SJCRH30 (cell line): ENCODE measurements around the gene LRRC75B. TPM values are rescaled to one million over a fixed set of nuclear protein-coding genes. Genes with fewer than 3 reads are reported as not detected.
A peak's percentile ranks its signal among the peaks of the same experiment; 100 is the strongest.
"Not testable (repeated sequence)": the region's sequence is repeated elsewhere in the genome, so short reads cannot be mapped to it uniquely, and the experiment has no call there.

Experiments
- DNase-seq, 2 experiments: peaks; one replicate each; pipeline ENCODE4 v3.0.0-alpha.2; 2015 to 2020
- H3K27ac ChIP-seq: fragments of 250-450 bp; sonication (Bioruptor Pico); 2 replicates; pipeline ENCODE4 v1.5.1; 2020; ENCODE audit warnings: mild to moderate bottlenecking, moderate library complexity
- H3K27me3 ChIP-seq: fragments of 250-450 bp; sonication (Bioruptor Pico); 2 replicates; pipeline ENCODE4 v1.5.1; 2020; ENCODE audit warnings: mild to moderate bottlenecking, moderate library complexity
- H3K36me3 ChIP-seq: fragments of 250-450 bp; sonication (Bioruptor Pico); 2 replicates; pipeline ENCODE4 v1.5.1; 2020; ENCODE audit warnings: mild to moderate bottlenecking, moderate library complexity
- H3K4me1 ChIP-seq: fragments of 250-450 bp; sonication (Bioruptor Pico); 2 replicates; pipeline ENCODE4 v1.5.1; 2020; ENCODE audit warnings: mild to moderate bottlenecking, moderate library complexity
- H3K4me3 ChIP-seq: fragments of 250-450 bp; sonication (Bioruptor Pico); 2 replicates; pipeline ENCODE4 v1.5.1; 2020; ENCODE audit warnings: mild to moderate bottlenecking, moderate library complexity
- H3K9me3 ChIP-seq: fragments of 250-450 bp; sonication (Bioruptor Pico); replicated peaks from 2 replicates; pipeline ENCODE4 v1.5.1; 2020; ENCODE audit warnings: mild to moderate bottlenecking, moderate library complexity
- total RNA-seq: library from RNA; depleted of rRNA; stranded (reverse); fragments of >200 nt; shearing (Covaris generic); gene quantifications from 2 replicates; pipeline ENCODE4 v1.2.3, GENCODE V29; 2014

The LRRC75B gene
- total RNA-seq, 1 experiment from 2014 or later = 0.95 TPM

DNA sequence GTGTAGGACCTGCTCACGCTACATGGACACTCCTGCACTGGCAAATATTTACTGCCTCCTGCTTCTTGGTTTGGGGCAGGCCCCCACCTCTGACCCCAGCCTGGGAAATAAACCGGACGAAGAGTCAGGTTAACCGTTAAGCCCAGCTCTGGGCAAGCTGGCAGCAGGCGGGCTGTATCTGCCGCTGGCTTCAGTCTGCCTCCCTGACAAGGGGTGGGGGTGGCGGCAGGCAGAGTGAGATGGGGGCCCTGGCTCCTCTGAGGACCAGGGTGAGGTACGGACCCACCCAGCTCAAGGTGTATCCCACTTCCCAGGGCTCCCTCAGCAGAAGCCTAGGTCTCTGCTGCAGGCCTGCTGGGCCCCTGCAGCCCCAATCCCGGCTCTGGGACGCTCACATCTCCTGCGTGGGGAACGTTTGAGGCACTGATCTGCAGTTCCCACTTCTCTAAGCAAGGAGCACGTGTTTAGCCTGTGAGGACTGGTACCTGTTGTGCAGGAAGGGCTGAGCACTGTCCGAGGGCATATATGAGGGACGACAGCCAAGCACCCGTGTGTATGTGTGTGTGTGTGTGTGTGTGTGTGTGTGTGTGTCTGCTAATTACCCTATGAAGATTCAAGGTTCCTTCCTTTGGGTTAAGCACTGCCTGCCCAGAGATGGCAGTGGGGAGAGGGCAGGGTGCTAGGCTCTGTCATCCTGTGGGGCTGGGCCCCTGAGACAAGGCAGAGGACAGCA lies 1.1 kb upstream of the LRRC75B start:
- DNase-seq = no peak
- no peak overlapping the region for H3K27ac ChIP-seq
- no peaks in the 10 kb centered on the region for H3K36me3 ChIP-seq
- peaks cover 7% of the 10 kb centered on the region for H3K4me1 ChIP-seq
- H3K9me3 ChIP-seq = no peaks in the 10 kb centered on the region
- no peaks in the 10 kb centered on the region for H3K27me3 ChIP-seq
- H3K4me3 ChIP-seq = no peak overlapping the region

DNA sequence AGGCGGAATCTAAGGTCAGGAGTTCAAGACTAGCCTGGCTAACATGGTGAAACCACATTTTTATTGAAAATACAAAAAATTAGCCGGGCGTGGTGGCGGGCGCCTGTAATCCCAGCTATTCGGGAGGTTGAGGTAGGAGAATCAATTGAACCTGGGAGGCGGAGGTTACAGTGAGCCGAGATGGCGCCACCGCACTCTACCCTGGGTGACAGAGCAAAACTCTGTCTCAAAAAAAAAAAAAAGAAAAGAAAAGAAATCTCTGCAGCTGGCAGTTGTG lies 624 bp upstream of the LRRC75B start:
- not testable (repeated sequence) for H3K4me1 ChIP-seq, H3K27ac ChIP-seq, H3K9me3 ChIP-seq, H3K4me3 ChIP-seq, DNase-seq, H3K27me3 ChIP-seq, H3K36me3 ChIP-seq

DNA sequence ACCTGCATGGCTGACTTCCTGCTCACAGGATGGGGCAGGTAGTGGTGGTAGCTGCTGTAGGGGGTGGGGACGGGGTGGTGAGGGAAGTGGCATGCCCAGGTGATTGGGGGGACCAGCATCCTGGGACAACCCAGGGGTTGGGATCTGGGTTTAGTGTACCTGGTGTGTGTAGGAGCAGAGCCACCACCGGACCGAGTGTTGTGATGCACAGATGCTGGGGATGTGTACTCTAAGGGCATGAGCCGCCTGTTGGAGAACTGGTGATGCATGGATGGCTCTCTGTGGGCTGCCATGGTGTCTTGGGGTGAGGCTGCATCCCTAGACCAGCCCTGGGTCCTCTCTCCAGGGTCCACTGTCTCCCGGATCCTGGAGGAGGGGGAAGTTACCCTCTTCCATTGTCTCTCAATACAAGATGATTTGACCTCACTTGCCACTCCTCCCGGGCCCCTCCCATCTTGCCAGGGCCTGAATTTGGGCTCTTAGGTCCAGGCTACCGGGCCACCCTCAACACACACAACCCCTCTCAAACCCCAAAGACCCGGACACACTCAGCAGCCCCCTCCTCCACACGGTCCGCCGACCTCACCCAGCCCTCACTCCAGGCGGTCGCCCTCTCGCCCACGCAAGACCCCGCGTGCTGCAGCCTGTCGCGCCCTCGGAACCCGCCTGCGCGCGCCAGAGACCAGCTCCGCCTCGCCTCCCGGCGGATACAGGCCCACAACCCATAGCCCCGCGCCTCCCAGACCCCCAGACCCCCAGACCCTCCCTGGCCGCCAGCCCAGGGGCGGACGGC lies 619 bp downstream of the LRRC75B start:
- Histone ChIP-seq H3K4me3 (no peak overlapping the region), H3K36me3 (no peaks in the 10 kb centered on the region), H3K27me3 (no peaks in the 10 kb centered on the region), H3K4me1 (peaks cover 17% of the 10 kb centered on the region), H3K9me3 (no peaks in the 10 kb centered on the region), H3K27ac (no peak overlapping the region)
- DNase-seq = no peak

DNA sequence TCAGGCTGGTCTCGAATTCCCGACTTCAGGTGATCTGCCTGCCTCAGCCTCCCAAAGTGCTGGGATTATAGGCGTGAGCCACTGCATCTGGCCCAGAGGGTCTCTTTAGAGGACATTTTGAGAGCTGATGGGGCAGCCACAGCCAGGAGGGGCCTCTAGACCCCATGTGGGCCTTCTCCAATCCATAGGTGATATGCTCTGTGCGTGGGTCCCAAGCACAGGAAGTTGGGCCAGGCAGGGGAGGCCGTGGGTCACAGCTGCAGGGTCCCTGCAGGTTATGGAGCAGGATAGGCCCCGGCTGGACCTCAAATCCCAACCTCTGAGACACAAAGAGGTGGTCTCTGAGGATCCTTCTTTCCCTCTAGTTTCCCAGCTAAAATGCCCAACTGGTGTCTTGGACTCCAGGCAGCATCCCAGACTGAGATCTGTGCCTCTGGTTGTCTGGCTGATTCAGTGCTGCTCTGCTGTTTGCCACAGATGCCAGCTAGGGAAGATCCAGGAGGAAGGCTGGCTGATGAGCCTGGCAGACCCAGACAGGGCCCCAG lies 1.5 kb downstream of the LRRC75B start:
- no peak overlapping the region for H3K4me3 ChIP-seq
- no peaks in the 10 kb centered on the region for H3K27me3 ChIP-seq

DNA sequence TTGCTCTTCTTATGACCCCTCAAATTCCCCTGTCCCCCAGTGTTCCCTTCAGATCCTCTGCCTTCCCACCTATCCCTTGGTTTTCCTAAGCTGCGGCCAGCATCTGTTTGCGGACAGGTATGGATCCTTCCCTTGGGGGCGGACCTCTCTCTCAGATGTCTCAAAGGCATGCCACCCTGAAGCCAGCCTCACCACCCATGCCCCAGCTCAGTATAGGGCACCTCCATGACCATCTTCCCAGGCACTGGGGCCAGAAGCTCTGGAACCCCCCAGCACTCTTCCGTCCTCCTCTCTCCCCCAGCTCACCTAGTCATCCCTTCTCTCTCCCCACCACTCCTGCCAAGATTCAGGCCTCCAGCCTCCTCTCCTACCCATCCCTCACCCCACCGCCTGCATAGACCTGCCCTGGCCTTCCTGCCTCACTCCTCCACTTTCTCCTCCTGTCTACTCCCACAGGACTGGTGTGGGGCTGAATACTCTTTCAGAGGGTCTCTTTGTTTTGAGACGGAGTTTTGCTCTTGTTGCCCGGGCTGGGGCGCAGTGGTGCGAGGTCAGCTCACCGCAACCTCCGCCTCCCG lies 2.2 kb downstream of the LRRC75B start:
- no peak overlapping the region for H3K27ac ChIP-seq
- H3K4me1 ChIP-seq = peaks cover 17% of the 10 kb centered on the region
- no peaks in the 10 kb centered on the region for H3K36me3 ChIP-seq
- H3K4me3 ChIP-seq = no peak overlapping the region
- H3K9me3 ChIP-seq = no peaks in the 10 kb centered on the region
- no peaks in the 10 kb centered on the region for H3K27me3 ChIP-seq
- DNase-seq = no peak

More for the DNA sequence above, 1.5 kb downstream of the LRRC75B start:
- H3K36me3 ChIP-seq = no peaks in the 10 kb centered on the region
- H3K27ac ChIP-seq = no peak overlapping the region
- H3K9me3 ChIP-seq = no peaks in the 10 kb centered on the region
- no peak for DNase-seq
- H3K4me1 ChIP-seq = peaks cover 17% of the 10 kb centered on the region

DNA sequence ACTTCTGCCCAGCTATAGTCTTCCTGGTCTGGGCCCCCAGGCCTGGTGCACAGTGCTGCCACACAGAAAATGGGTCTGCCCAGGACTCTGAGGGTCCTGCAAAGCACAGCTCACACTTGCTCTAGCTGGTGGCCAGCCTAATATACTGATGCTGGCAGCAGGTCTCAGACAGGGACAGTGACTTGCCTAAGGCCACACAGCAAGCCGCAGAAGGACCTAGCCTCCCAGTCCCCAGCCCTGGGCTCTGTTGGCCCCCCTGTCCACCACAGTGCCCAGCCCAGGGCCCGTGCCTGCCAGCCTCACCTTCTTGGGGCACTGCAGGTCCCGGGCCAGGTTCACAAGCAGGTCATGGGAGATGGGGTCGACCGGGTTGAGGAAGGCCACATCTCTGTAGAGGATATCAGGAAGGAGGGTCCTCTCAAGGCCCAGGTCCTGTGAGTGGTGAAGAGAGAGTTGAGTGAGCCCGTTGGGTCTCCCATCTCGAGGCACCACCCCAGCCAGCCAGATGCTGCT lies 3.3 kb downstream of the LRRC75B start:
- no peak for DNase-seq
- H3K9me3 ChIP-seq = no peaks in the 10 kb centered on the region
- no peaks in the 10 kb centered on the region for H3K27me3 ChIP-seq
- no peak overlapping the region for H3K27ac ChIP-seq
- no peak overlapping the region for H3K4me3 ChIP-seq
- peaks cover 17% of the 10 kb centered on the region for H3K4me1 ChIP-seq
- no peaks in the 10 kb centered on the region for H3K36me3 ChIP-seq

DNA sequence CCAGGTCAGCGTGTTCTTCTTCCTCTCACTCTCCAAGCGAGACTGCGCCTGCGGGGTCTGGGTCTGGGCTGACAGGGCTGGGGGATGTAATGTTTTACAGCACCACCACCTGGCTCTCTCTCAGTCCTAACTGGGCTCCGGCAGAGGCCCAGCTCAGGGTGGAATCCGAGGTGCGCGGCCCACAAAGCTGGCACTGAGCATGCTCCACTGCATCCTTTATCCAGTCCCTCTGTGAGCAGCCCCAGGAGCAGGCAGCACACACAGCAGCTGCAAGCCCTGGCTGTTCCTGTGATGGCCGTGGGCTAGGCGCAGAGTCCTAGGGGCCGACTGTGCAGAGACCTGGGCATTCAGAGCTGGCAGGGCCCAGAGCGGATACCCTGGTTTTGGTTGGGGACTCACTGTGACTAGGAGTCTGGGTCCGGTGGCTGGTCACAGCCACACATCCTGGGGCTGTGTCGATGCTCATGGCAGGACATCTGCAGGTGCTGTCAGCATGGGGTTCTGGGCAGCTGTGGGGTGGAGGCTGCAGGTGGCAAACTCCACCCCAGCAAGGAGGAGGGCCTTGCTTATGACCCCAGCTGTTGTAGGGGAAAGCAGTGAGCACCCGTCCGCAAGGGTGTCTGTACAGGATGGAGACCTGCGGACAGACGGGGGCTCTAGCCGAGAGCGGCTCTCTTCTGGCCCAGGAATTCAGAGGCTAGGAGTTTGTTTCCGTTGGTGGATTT lies 4.0 kb downstream of the LRRC75B start:
- peak; percentile 80 to 84 for DNase-seq
- Histone ChIP-seq H3K36me3 (no peaks in the 10 kb centered on the region), H3K4me3 (peak overlapping the region; percentile 40), H3K9me3 (no peaks in the 10 kb centered on the region), H3K4me1 (peaks cover 21% of the 10 kb centered on the region), H3K27me3 (no peaks in the 10 kb centered on the region), H3K27ac (peak overlapping the region; percentile 70)

DNA sequence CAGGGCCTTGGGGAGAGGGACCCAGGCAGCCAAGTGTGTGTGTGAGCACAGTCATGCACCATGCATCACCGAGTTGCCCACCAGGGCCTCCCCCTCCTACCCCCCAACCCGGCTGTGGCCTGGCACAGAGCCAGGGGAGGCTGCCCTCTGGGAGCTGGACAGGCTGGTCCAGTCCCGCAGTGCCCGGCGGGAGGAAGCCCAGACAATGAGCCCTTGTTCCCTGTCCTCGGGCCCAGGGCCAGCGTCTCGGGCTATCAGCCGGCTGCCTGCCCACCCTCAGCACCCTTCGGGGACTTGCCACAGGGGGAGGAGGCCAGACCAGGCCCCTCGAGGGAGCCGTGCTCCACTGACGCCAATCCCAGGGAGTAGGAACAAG lies 4.5 kb downstream of the LRRC75B start:
- peaks cover 26% of the 10 kb centered on the region for H3K4me1 ChIP-seq
- H3K36me3 ChIP-seq = no peaks in the 10 kb centered on the region
- no peaks in the 10 kb centered on the region for H3K9me3 ChIP-seq
- no peaks in the 10 kb centered on the region for H3K27me3 ChIP-seq
- peak overlapping the region; percentile 70 for H3K27ac ChIP-seq
- peak overlapping the region; percentile 40 for H3K4me3 ChIP-seq
- DNase-seq = peak; percentile 90 to 93

DNA sequence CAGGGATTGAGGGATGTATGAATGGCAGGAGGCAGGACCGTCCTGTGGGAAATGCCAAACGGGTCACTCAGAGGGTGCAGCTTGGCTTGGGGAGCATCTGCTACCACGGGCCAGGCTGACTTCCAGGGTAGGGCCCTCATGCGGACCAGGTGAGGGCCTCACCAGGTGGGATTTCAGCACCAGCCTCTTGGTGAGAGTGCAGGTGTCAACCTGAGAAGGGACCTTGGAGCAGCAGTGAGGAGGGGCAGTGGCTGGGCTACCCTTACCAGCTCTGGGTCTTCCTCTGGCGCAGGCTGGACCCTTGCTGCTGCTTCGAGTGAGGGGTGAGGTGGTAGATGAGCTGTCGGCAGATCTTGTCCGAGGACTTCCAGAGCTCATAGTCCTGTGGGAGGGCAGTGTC lies 4.9 kb downstream of the LRRC75B start:
- Histone ChIP-seq H3K36me3 (no peaks in the 10 kb centered on the region), H3K4me1 (peaks cover 31% of the 10 kb centered on the region), H3K9me3 (no peaks in the 10 kb centered on the region), H3K27me3 (no peaks in the 10 kb centered on the region), H3K4me3 (no peak overlapping the region), H3K27ac (no peak overlapping the region)
- DNase-seq = no peak

DNA sequence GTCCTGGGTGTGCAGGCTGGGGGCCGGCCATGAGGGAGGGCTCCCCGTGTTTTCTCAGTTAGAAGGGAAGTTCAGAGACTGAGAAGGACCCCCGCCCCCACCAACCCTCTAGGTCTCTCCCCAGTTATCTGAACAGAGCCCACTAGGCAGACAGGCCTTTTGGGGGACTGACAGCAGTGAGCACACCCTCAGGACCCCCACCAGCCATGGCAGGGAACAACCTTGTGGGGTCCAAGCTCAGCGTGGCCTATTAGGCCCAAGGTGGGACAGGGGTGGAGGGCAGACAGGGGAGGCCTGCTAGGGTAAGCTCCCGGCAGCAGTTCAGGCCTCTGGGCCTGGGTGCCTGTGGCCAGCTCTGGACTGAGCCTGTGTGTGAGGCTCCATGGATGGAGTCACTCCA lies 5.6 kb downstream of the LRRC75B start:
- H3K27me3 ChIP-seq = no peaks in the 10 kb centered on the region
- H3K36me3 ChIP-seq = no peaks in the 10 kb centered on the region
- H3K9me3 ChIP-seq = no peaks in the 10 kb centered on the region
- no peak for DNase-seq
- no peak overlapping the region for H3K4me3 ChIP-seq
- H3K27ac ChIP-seq = no peak overlapping the region
- H3K4me1 ChIP-seq = peaks cover 32% of the 10 kb centered on the region

DNA sequence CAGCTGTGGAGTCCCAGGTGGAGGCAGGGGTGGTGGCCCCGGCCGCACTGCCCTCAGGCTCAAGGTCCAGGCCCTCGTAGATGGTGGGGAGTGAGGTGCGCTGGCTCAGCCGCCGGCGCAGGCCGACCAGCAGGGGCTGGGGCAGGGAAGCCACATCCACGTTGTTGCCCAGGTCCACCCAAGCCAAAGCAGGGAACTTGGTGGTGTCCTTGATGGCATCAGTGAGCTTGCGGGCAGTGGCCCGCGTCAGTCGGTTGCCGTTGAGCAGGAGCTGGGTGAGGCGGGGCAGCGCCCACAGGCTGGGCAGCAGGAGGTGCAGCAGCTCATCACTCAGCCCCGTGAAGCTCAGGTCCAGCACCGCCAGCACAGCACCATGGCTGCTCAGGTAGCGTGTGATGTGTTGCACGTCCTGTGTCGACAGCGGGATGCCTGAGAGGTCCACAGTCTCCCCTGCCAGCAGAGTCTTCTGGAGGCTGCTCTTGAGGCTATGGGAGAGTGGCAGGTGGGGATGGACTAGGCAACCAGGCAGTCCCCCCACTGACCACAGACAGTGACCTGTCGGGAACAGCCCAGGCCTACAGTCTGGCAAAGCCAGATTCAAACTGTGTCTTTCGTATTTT lies 6.8 kb downstream of the LRRC75B start:
- Histone ChIP-seq H3K4me3 (no peak overlapping the region), H3K27me3 (no peaks in the 10 kb centered on the region), H3K36me3 (no peaks in the 10 kb centered on the region), H3K4me1 (peaks cover 32% of the 10 kb centered on the region), H3K27ac (no peak overlapping the region), H3K9me3 (no peaks in the 10 kb centered on the region)
- DNase-seq = no peak

DNA sequence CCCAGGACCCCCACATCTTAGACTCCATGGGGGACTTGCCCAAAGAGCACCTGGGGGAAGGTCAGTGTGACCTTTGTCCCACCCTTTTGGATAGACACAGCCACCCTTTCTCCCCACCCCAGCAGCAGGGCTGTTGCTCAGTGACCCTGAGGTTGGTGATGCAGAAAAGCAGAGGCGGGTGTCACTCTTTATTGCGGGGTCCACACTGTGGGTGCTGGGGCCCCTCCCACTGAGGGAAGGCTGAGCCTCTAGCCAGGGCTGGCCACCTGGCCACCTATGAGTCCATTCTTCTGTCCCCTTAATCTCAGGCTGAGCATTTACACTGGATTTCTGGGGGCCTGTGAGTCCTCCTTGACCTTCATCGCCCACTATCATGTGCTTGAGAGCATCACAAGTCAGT lies 7.4 kb downstream of the LRRC75B start:
- Histone ChIP-seq H3K36me3 (no peaks in the 10 kb centered on the region), H3K27ac (no peak overlapping the region), H3K4me3 (no peak overlapping the region), H3K4me1 (peaks cover 32% of the 10 kb centered on the region), H3K9me3 (no peaks in the 10 kb centered on the region), H3K27me3 (no peaks in the 10 kb centered on the region)
- no peak for DNase-seq

DNA sequence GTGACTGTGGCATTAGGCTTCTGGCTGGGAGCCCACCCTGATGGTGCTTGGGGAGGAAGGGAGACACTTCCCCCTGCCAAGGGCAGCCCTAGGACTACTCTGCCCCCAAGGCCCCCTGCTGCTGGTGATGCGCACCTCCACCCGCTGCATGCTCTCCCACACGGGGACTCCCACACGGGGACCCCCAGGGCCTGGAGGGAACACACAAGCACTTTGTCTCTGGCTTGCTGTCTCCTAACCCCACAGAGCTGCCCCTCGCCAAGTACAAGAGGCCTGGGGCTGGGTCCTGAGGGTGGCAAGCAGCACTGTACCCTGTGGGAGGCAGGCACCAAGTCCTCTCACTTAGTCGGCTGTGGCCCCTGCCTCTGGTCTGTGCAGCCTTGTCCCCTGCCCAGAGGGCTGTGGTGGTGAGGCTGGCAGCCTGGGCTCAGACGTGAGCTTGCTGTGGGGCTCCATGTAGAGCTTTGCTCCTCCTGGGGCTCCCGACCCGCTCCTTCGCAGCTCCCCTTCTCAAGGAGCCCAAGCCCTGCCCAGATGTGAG lies 7.9 kb downstream of the LRRC75B start:
- no peak overlapping the region for H3K27ac ChIP-seq
- DNase-seq = no peak
- H3K4me1 ChIP-seq = peaks cover 32% of the 10 kb centered on the region
- H3K4me3 ChIP-seq = no peak overlapping the region
- no peaks in the 10 kb centered on the region for H3K36me3 ChIP-seq
- no peaks in the 10 kb centered on the region for H3K27me3 ChIP-seq
- H3K9me3 ChIP-seq = no peaks in the 10 kb centered on the region

DNA sequence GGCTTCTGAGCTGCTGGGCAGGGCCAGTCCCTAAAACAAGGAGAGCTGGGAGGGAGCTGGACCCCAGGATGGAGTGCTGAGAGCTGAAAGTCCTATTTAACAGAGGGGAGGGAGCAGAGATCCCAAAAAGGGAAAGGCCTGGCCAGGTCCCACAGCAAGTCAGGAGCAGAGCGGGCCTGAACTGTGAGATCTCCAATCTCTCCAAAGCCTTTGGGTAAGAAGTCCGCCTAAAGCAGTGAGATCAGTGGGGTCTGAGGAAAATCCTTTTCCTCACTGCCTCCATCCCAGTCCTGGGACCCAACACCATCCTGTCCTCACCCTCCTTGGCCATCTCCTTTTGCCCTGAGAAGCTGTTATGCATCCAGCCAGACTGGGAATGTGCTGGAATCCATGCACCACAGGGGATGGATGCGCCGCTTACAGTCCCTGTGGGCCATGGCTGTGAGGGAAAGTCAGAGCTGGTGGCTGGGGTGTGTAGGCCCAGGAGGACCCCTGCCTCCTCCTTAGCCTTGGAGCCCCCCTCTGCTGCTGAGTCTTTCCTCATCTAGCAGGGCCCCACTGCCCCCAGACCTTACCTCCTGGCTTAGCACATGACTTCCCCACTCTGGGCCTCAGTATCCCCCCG lies 8.6 kb downstream of the LRRC75B start:
- Histone ChIP-seq H3K9me3 (no peaks in the 10 kb centered on the region), H3K27me3 (no peaks in the 10 kb centered on the region), H3K4me1 (peaks cover 25% of the 10 kb centered on the region), H3K36me3 (no peaks in the 10 kb centered on the region), H3K4me3 (no peak overlapping the region), H3K27ac (no peak overlapping the region)
- DNase-seq = no peak
